SK-N-MC (cell line): ENCODE results near the gene ARSG.

Experiments used
- EZH2 ChIP-seq: fragments of 200-600 bp; sonication (generic); IDR thresholded peaks from one replicate; pipeline ENCODE4 v1.6.1; 2017; ENCODE audit warnings: antibody characterized with exemption
- POLR2AphosphoS5 ChIP-seq: IDR thresholded peaks from 2 replicates; pipeline ENCODE4 v1.6.1; 2012; ENCODE audit warnings: mild to moderate bottlenecking, low read depth, low read length, borderline replicate concordance

- TF ChIP-seq EZH2 (no peak), POLR2AphosphoS5 (no peak)
Observed at GRCh38 chr17:68375566-68375965, 84.3 kb downstream of the ARSG start.
